Vagina (tissue), 2 donors: ENCODE measurements around the gene S100P.

Experiments used
- POLR2A ChIP-seq, 2 donors: fragments of 450-650 bp; IDR thresholded peaks; one replicate each; pipeline ENCODE4 v1.6.1; 2017; ENCODE audit warnings: antibody characterized with exemption in 2 of 2, mild to moderate bottlenecking in 2 of 2, moderate library complexity in 2 of 2
- TF ChIP-seq, protein P1 (sequence below), 3 experiments: fragments of 450-650 bp in 2 of 3; fragments of 200-600 bp in 1 of 3; sonication (generic) in 1 of 3; IDR thresholded peaks; one replicate each; pipeline ENCODE4 v1.5.1; 2017 to 2019; ENCODE audit warnings: antibody characterized with exemption in 3 of 3, mild to moderate bottlenecking in 2 of 3, moderate library complexity in 2 of 3

- TF ChIP-seq, protein P1, sequence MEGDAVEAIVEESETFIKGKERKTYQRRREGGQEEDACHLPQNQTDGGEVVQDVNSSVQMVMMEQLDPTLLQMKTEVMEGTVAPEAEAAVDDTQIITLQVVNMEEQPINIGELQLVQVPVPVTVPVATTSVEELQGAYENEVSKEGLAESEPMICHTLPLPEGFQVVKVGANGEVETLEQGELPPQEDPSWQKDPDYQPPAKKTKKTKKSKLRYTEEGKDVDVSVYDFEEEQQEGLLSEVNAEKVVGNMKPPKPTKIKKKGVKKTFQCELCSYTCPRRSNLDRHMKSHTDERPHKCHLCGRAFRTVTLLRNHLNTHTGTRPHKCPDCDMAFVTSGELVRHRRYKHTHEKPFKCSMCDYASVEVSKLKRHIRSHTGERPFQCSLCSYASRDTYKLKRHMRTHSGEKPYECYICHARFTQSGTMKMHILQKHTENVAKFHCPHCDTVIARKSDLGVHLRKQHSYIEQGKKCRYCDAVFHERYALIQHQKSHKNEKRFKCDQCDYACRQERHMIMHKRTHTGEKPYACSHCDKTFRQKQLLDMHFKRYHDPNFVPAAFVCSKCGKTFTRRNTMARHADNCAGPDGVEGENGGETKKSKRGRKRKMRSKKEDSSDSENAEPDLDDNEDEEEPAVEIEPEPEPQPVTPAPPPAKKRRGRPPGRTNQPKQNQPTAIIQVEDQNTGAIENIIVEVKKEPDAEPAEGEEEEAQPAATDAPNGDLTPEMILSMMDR (IDR thresholded peaks at IDR 0.05) = no peak
- TF ChIP-seq POLR2A (IDR thresholded peaks at IDR 0.05) = no peak
Observed at GRCh38 chr4:6682862-6683590, 10.7 kb upstream of the S100P start.
